G401 (cell line): ENCODE measurements around the gene NKD1. TPM values are rescaled to one million over a fixed set of nuclear protein-coding genes. Genes with fewer than 3 reads are reported as not detected.
"Not testable (repeated sequence)": the region's sequence is repeated elsewhere in the genome, so short reads cannot be mapped to it uniquely, and the experiment has no call there.

Experiments
- DNase-seq: peaks from one replicate; pipeline ENCODE4 v3.0.0-alpha.2; 2015; ENCODE audit warnings: low spot score
- in situ Hi-C: cut with HindIII; loops from 2 replicates; pipeline ENCODE4 v1.10.0; 2016; ENCODE audit warnings: low sequenced_read_pairs, mixed read lengths
- total RNA-seq: library from RNA; depleted of rRNA; stranded (reverse); fragments of >200 nt; shearing (Covaris generic); gene quantifications from 2 replicates; pipeline ENCODE4 v1.2.3, GENCODE V29; 2014

Gene NKD1
- total RNA-seq, 1 experiment from 2014 or later, result not detected

GRCh38 chr16:50570808-50571598, 22.8 kb downstream of the NKD1 start:
- no peak for DNase-seq
- in situ Hi-C loops, result no loop called here

GRCh38 chr16:50571786-50572185, 23.6 kb downstream of the NKD1 start:
- in situ Hi-C loops, result no loop called here
- no peak for DNase-seq

- in situ Hi-C loops, result no loop called here
- no peak for DNase-seq
Measured at GRCh38 chr16:50572700-50573099, 24.5 kb downstream of the NKD1 start.

- in situ Hi-C loops, result no loop called here
- DNase-seq, result no peak
Measured at GRCh38 chr16:50573279-50573678, 25.1 kb downstream of the NKD1 start.

- in situ Hi-C loops, result no loop called here
- no peak for DNase-seq
Measured at GRCh38 chr16:50573947-50574744, 25.9 kb downstream of the NKD1 start.

- DNase-seq, result no peak
- in situ Hi-C loops, result no loop called here
Measured at GRCh38 chr16:50574745-50575136, 26.5 kb downstream of the NKD1 start.

GRCh38 chr16:50575743-50576142, 27.5 kb downstream of the NKD1 start:
- in situ Hi-C loops, result no loop called here

GRCh38 chr16:50576403-50577113, 28.4 kb downstream of the NKD1 start:
- in situ Hi-C loops, result no loop called here

More at GRCh38 chr16:50575743-50576142, 27.5 kb downstream of the NKD1 start:
- no peak for DNase-seq

GRCh38 chr16:50578137-50578536, 29.9 kb downstream of the NKD1 start:
- in situ Hi-C loops, result no loop called here
- DNase-seq, result no peak

More at GRCh38 chr16:50576403-50577113, 28.4 kb downstream of the NKD1 start:
- DNase-seq, result no peak

- in situ Hi-C loops, DNase-seq: not testable (repeated sequence)
Measured at GRCh38 chr16:50579373-50579772, 31.2 kb downstream of the NKD1 start.

- DNase-seq, result no peak
- in situ Hi-C loops, result no loop called here
Measured at GRCh38 chr16:50580180-50580798, 32.1 kb downstream of the NKD1 start.

- in situ Hi-C loops, result no loop called here
- DNase-seq, result no peak
Measured at GRCh38 chr16:50581845-50582244, 33.6 kb downstream of the NKD1 start.

- in situ Hi-C loops, result no loop called here
- DNase-seq, result no peak
Measured at GRCh38 chr16:50583211-50583610, 35.0 kb downstream of the NKD1 start.

- no peak for DNase-seq
- in situ Hi-C loops, result no loop called here
Measured at GRCh38 chr16:50584033-50584722, 36.0 kb downstream of the NKD1 start.

GRCh38 chr16:50585331-50585776, 37.2 kb downstream of the NKD1 start:
- no peak for DNase-seq
- in situ Hi-C loops, result no loop called here

GRCh38 chr16:50587543-50587942, 39.3 kb downstream of the NKD1 start:
- in situ Hi-C loops, result no loop called here
- no peak for DNase-seq

GRCh38 chr16:50588276-50588675, 40.1 kb downstream of the NKD1 start:
- DNase-seq, result peak; percentile 52
- in situ Hi-C loops, result no loop called here

GRCh38 chr16:50591209-50591608, 43.0 kb downstream of the NKD1 start:
- no peak for DNase-seq
- in situ Hi-C loops, result no loop called here
